Stomach smooth muscle (tissue), 2 donors: Measurements from ENCODE around the gene PSMD3.

ENCODE experiments used
- H3K27ac ChIP-seq: one replicate; pipeline ENCODE4 v1.7.0; 2013; ENCODE audit warnings: mild to moderate bottlenecking, low read length, inconsistent platforms
- H3K27me3 ChIP-seq, 2 donors: one replicate each; pipeline ENCODE4 v1.7.0; 2013; ENCODE audit warnings: low read length in 2 of 2; ENCODE audit not compliant: insufficient read depth in 2 of 2, control insufficient read depth in 1 of 2
- H3K36me3 ChIP-seq, 2 donors: one replicate each; pipeline ENCODE4 v1.7.0; 2013; ENCODE audit warnings: low read length in 2 of 2; ENCODE audit not compliant: control insufficient read depth in 2 of 2, insufficient read depth in 2 of 2
- H3K4me1 ChIP-seq: one replicate; pipeline ENCODE4 v1.7.0; 2013; ENCODE audit warnings: low read length; ENCODE audit not compliant: control insufficient read depth, insufficient read depth
- H3K4me3 ChIP-seq, 2 donors: one replicate each; pipeline ENCODE4 v1.7.0; 2013; ENCODE audit warnings: low read length in 2 of 2
- H3K9ac ChIP-seq, 2 donors: one replicate each; pipeline ENCODE4 v1.7.0; 2013; ENCODE audit warnings: low read length in 2 of 2, mild to moderate bottlenecking in 1 of 2
- H3K9me3 ChIP-seq, 2 donors: one replicate each; pipeline ENCODE4 v1.7.0; 2013; ENCODE audit warnings: low read length in 2 of 2; ENCODE audit not compliant: control insufficient read depth in 2 of 2
- donor health status: healthy.
- donor health status: Pancreatic carcinoma.

The PSMD3 gene

GRCh38 chr17:40022961-40023541 is 42.4 kb downstream of the PSMD3 start:
- Histone ChIP-seq H3K4me1 (peaks cover 46% of the 10 kb centered on the region), H3K36me3 (peaks cover 30 to 38% of the 10 kb centered on the region in 2 donors), H3K27ac (no peak overlapping the region), H3K9me3 (no peaks in the 10 kb centered on the region), H3K4me3 (no peak overlapping the region), H3K9ac (no peak overlapping the region), H3K27me3 (no peaks in the 10 kb centered on the region)

GRCh38 chr17:40023590-40024292 is 43.1 kb downstream of the PSMD3 start:
- Histone ChIP-seq H3K9me3 (no peaks in the 10 kb centered on the region), H3K27ac (no peak overlapping the region), H3K4me3 (no peak overlapping the region), H3K27me3 (no peaks in the 10 kb centered on the region), H3K36me3 (peaks cover 35 to 44% of the 10 kb centered on the region in 2 donors), H3K4me1 (peaks cover 39% of the 10 kb centered on the region), H3K9ac (peak overlapping the region in 1 of 2 donors; percentile 36)

- no peaks in the 10 kb centered on the region for H3K9me3 ChIP-seq
- H3K4me3 ChIP-seq, result no peak overlapping the region
- peaks cover 43 to 53% of the 10 kb centered on the region in 2 donors for H3K36me3 ChIP-seq
- peaks cover 29% of the 10 kb centered on the region for H3K4me1 ChIP-seq
- no peak overlapping the region for H3K9ac ChIP-seq
- no peaks in the 10 kb centered on the region for H3K27me3 ChIP-seq
- no peak overlapping the region for H3K27ac ChIP-seq
Observed at GRCh38 chr17:40024901-40025300, 44.3 kb downstream of the PSMD3 start.

- H3K9me3 ChIP-seq, result no peaks in the 10 kb centered on the region
- no peak overlapping the region for H3K9ac ChIP-seq
- peaks cover 29% of the 10 kb centered on the region for H3K4me1 ChIP-seq
- H3K27ac ChIP-seq, result no peak overlapping the region
- H3K36me3 ChIP-seq, result peaks cover 43 to 51% of the 10 kb centered on the region in 2 donors
- no peak overlapping the region for H3K4me3 ChIP-seq
- H3K27me3 ChIP-seq, result no peaks in the 10 kb centered on the region
Observed at GRCh38 chr17:40025559-40025958, 45.0 kb downstream of the PSMD3 start.

GRCh38 chr17:40025991-40026815 is 45.6 kb downstream of the PSMD3 start:
- Histone ChIP-seq H3K27me3 (no peaks in the 10 kb centered on the region), H3K36me3 (peaks cover 49 to 54% of the 10 kb centered on the region in 2 donors), H3K4me3 (no peak overlapping the region), H3K27ac (no peak overlapping the region), H3K9me3 (no peaks in the 10 kb centered on the region), H3K4me1 (peaks cover 29% of the 10 kb centered on the region), H3K9ac (no peak overlapping the region)

GRCh38 chr17:40026816-40027613 is 46.4 kb downstream of the PSMD3 start:
- H3K9me3 ChIP-seq, result no peaks in the 10 kb centered on the region
- no peak overlapping the region for H3K4me3 ChIP-seq
- H3K36me3 ChIP-seq, result peaks cover 53 to 56% of the 10 kb centered on the region in 2 donors
- H3K9ac ChIP-seq, result no peak overlapping the region
- peaks cover 30% of the 10 kb centered on the region for H3K4me1 ChIP-seq
- H3K27me3 ChIP-seq, result no peaks in the 10 kb centered on the region
- H3K27ac ChIP-seq, result no peak overlapping the region

GRCh38 chr17:40027614-40028012 is 47.0 kb downstream of the PSMD3 start:
- no peaks in the 10 kb centered on the region for H3K9me3 ChIP-seq
- H3K4me3 ChIP-seq, result no peak overlapping the region
- no peaks in the 10 kb centered on the region for H3K27me3 ChIP-seq
- H3K4me1 ChIP-seq, result peaks cover 34% of the 10 kb centered on the region
- no peak overlapping the region for H3K27ac ChIP-seq
- H3K9ac ChIP-seq, result no peak overlapping the region
- H3K36me3 ChIP-seq, result peaks cover 52 to 53% of the 10 kb centered on the region in 2 donors

GRCh38 chr17:40028595-40028994 is 48.0 kb downstream of the PSMD3 start:
- H3K4me1 ChIP-seq, result peaks cover 42% of the 10 kb centered on the region
- no peak overlapping the region for H3K9ac ChIP-seq
- no peak overlapping the region for H3K27ac ChIP-seq
- no peak overlapping the region for H3K4me3 ChIP-seq
- H3K27me3 ChIP-seq, result no peaks in the 10 kb centered on the region
- peaks cover 48 to 52% of the 10 kb centered on the region in 2 donors for H3K36me3 ChIP-seq
- H3K9me3 ChIP-seq, result no peaks in the 10 kb centered on the region

GRCh38 chr17:40031706-40032105 is 51.1 kb downstream of the PSMD3 start:
- peak overlapping the region in 1 of 2 donors; percentile 44 for H3K4me3 ChIP-seq

More at GRCh38 chr17:40031706-40032105, 51.1 kb downstream of the PSMD3 start:
- H3K27ac ChIP-seq, result peak overlapping the region; percentile 60
- H3K4me1 ChIP-seq, result peaks cover 59% of the 10 kb centered on the region
- no peaks in the 10 kb centered on the region for H3K27me3 ChIP-seq
- H3K9ac ChIP-seq, result no peak overlapping the region
- no peaks in the 10 kb centered on the region for H3K9me3 ChIP-seq
- peaks cover 30 to 50% of the 10 kb centered on the region in 2 donors for H3K36me3 ChIP-seq
